Parathyroid adenoma (tissue), 2 donors: Measurements from ENCODE around the gene RBM5.

Source experiments
- H2AFZ ChIP-seq: fragments of 300-600 bp; sonication (generic); one replicate; pipeline ENCODE4 v1.7.0; 2017; ENCODE audit warnings: antibody characterized with exemption, mild to moderate bottlenecking
- H3K27ac ChIP-seq: fragments of 300-600 bp; sonication (generic); one replicate; pipeline ENCODE4 v1.7.0; 2017
- H3K27me3 ChIP-seq: fragments of 300-600 bp; sonication (generic); one replicate; pipeline ENCODE4 v1.7.0; 2017; ENCODE audit warnings: low read length; ENCODE audit not compliant: control insufficient read depth, insufficient read depth
- H3K36me3 ChIP-seq: fragments of 300-600 bp; sonication (generic); one replicate; pipeline ENCODE4 v1.7.0; 2017; ENCODE audit warnings: low read length; ENCODE audit not compliant: control insufficient read depth, insufficient read depth
- H3K4me1 ChIP-seq: fragments of 300-600 bp; sonication (generic); one replicate; pipeline ENCODE4 v1.7.0; 2017; ENCODE audit warnings: control low read depth
- H3K4me2 ChIP-seq: fragments of 300-600 bp; sonication (generic); one replicate; pipeline ENCODE4 v1.7.0; 2017; ENCODE audit warnings: low read length
- H3K4me3 ChIP-seq: fragments of 300-600 bp; sonication (generic); one replicate; pipeline ENCODE4 v1.7.0; 2017; ENCODE audit warnings: low read depth, low read length
- H3K79me2 ChIP-seq: fragments of 300-600 bp; sonication (generic); one replicate; pipeline ENCODE4 v1.7.0; 2017; ENCODE audit warnings: control low read depth
- H3K9ac ChIP-seq: fragments of 300-600 bp; sonication (generic); one replicate; pipeline ENCODE4 v1.7.0; 2017; ENCODE audit warnings: mild to moderate bottlenecking
- H3K9me3 ChIP-seq: fragments of 300-600 bp; sonication (generic); one replicate; pipeline ENCODE4 v1.7.0; 2017; ENCODE audit warnings: low read length; ENCODE audit not compliant: control insufficient read depth
- CTCF ChIP-seq: fragments of 300-600 bp; sonication (generic); IDR thresholded peaks from one replicate; pipeline ENCODE4 v1.7.0; 2017; ENCODE audit warnings: antibody characterized with exemption, mild to moderate bottlenecking
- donor health status: primary hyperparathyroidism.

RBM5 gene

GRCh38 chr3:50130436-50130835, 41.7 kb downstream of the RBM5 start:
- Histone ChIP-seq H3K4me2 (no peak overlapping the region), H3K9ac (no peak overlapping the region), H3K36me3 (no peaks in the 10 kb centered on the region), H2AFZ (no peak overlapping the region), H3K27ac (no peak overlapping the region), H3K4me1 (peaks cover 18% of the 10 kb centered on the region), H3K79me2 (no peaks in the 10 kb centered on the region), H3K4me3 (no peak overlapping the region), H3K27me3 (no peaks in the 10 kb centered on the region), H3K9me3 (no peaks in the 10 kb centered on the region)
- TF ChIP-seq CTCF, result no peak

- no peak overlapping the region for H3K9ac ChIP-seq
- H3K9me3 ChIP-seq, result no peaks in the 10 kb centered on the region
- H3K4me3 ChIP-seq, result no peak overlapping the region
- no peaks in the 10 kb centered on the region for H3K79me2 ChIP-seq
- H3K36me3 ChIP-seq, result no peaks in the 10 kb centered on the region
- peaks cover 22% of the 10 kb centered on the region for H3K4me1 ChIP-seq
- no peak overlapping the region for H2AFZ ChIP-seq
- no peak overlapping the region for H3K27ac ChIP-seq
- no peaks in the 10 kb centered on the region for H3K27me3 ChIP-seq
- H3K4me2 ChIP-seq, result no peak overlapping the region
- TF ChIP-seq CTCF, result no peak
Measured at GRCh38 chr3:50132421-50133282, 43.9 kb downstream of the RBM5 start.

GRCh38 chr3:50133283-50133615, 44.5 kb downstream of the RBM5 start:
- Histone ChIP-seq H3K4me1 (peaks cover 28% of the 10 kb centered on the region), H3K27ac (no peak overlapping the region), H2AFZ (no peak overlapping the region), H3K79me2 (no peaks in the 10 kb centered on the region), H3K27me3 (no peaks in the 10 kb centered on the region), H3K9ac (no peak overlapping the region), H3K4me3 (no peak overlapping the region), H3K9me3 (no peaks in the 10 kb centered on the region), H3K4me2 (no peak overlapping the region), H3K36me3 (no peaks in the 10 kb centered on the region)
- no peak for TF ChIP-seq CTCF

- Histone ChIP-seq H3K27me3 (no peaks in the 10 kb centered on the region), H3K27ac (no peak overlapping the region), H3K36me3 (no peaks in the 10 kb centered on the region), H2AFZ (no peak overlapping the region), H3K4me1 (peaks cover 40% of the 10 kb centered on the region), H3K9me3 (no peaks in the 10 kb centered on the region), H3K4me3 (no peak overlapping the region), H3K9ac (no peak overlapping the region), H3K4me2 (no peak overlapping the region), H3K79me2 (no peaks in the 10 kb centered on the region)
- TF ChIP-seq CTCF, result no peak
Measured at GRCh38 chr3:50134367-50134766, 45.6 kb downstream of the RBM5 start.

GRCh38 chr3:50135964-50136363, 47.2 kb downstream of the RBM5 start:
- no peaks in the 10 kb centered on the region for H3K27me3 ChIP-seq
- peak overlapping the region; percentile 70 for H2AFZ ChIP-seq
- H3K27ac ChIP-seq, result peak overlapping the region; percentile 94
- no peaks in the 10 kb centered on the region for H3K36me3 ChIP-seq
- no peak overlapping the region for H3K4me2 ChIP-seq
- H3K9ac ChIP-seq, result no peak overlapping the region
- H3K4me3 ChIP-seq, result no peak overlapping the region
- TF ChIP-seq CTCF, result no peak
- H3K9me3 ChIP-seq, result no peaks in the 10 kb centered on the region
- H3K79me2 ChIP-seq, result no peaks in the 10 kb centered on the region
- H3K4me1 ChIP-seq, result peaks cover 46% of the 10 kb centered on the region
